A673 (cell line): ENCODE results near the gene ARHGAP21. TPM values are rescaled to one million over a fixed set of nuclear protein-coding genes. Genes with fewer than 3 reads are reported as not detected.

Experiments used
- BruUV-seq: library from RNA; stranded (reverse); fragments of 400-500 nt; replicated peaks from 2 replicates; lab custom pipeline; 2021; lab: Mats Ljungman, UMichigan
- CTCF ChIA-PET: fragments of 300-600 bp; sonication (Branson Sonifier 250); formaldehyde crosslinking; loops from one replicate; lab custom pipeline; 2022; ENCODE audit warnings: antibody characterized with exemption; lab: Charles Lee
- POLR2A ChIA-PET: fragments of 300-600 bp; sonication (Branson Sonifier 250); formaldehyde crosslinking; loops from one replicate; lab custom pipeline; 2022; ENCODE audit warnings: antibody characterized with exemption; ENCODE audit not compliant: low non-redundant PET; lab: Charles Lee
- DNase-seq: peaks from one replicate; pipeline ENCODE4 v3.0.0-alpha.2; 2015; ENCODE audit warnings: low spot score
- H3K27ac ChIP-seq: fragments of 200-600 bp; sonication (generic); 2 replicates; pipeline ENCODE4 v1.5.1; 2016; ENCODE audit warnings: mixed run types, low read depth, mild to moderate bottlenecking, mixed read lengths, antibody characterized with exemption, low read length; ENCODE audit not compliant: poor library complexity, severe bottlenecking
- H3K27me3 ChIP-seq: fragments of 200-600 bp; sonication (generic); replicated peaks from 2 replicates; pipeline ENCODE4 v1.6.1; 2017; ENCODE audit warnings: mixed run types, low read depth, mild to moderate bottlenecking, mixed read lengths, antibody characterized with exemption, low read length; ENCODE audit not compliant: insufficient read depth, poor library complexity
- H3K36me3 ChIP-seq: fragments of 200-600 bp; sonication (generic); 2 replicates; pipeline ENCODE4 v1.6.1; 2016; ENCODE audit warnings: mixed run types, mild to moderate bottlenecking, mixed read lengths, antibody characterized with exemption, low read length; ENCODE audit not compliant: insufficient read depth, poor library complexity, severe bottlenecking
- H3K4me1 ChIP-seq: fragments of 200-600 bp; sonication (generic); 2 replicates; pipeline ENCODE4 v1.6.1; 2017; ENCODE audit warnings: mixed run types, mild to moderate bottlenecking, mixed read lengths, antibody characterized with exemption, low read length; ENCODE audit not compliant: insufficient read depth, poor library complexity, severe bottlenecking
- H3K4me3 ChIP-seq: fragments of 200-600 bp; sonication (generic); 2 replicates; pipeline ENCODE4 v1.5.1; 2016; ENCODE audit warnings: low read depth, mixed run types, mild to moderate bottlenecking, mixed read lengths, low read length; ENCODE audit not compliant: poor library complexity, severe bottlenecking
- H3K9me3 ChIP-seq: fragments of 200-600 bp; sonication (generic); 2 replicates; pipeline ENCODE4 v1.6.1; 2016; ENCODE audit warnings: mixed run types, low read depth, mild to moderate bottlenecking, mixed read lengths, antibody characterized with exemption, low read length; ENCODE audit not compliant: poor library complexity, severe bottlenecking
- CTCF ChIP-seq: fragments of 300-800, 200-600 bp; sonication (generic); conservative IDR thresholded peaks from 2 replicates; pipeline ENCODE4 v1.5.1; 2017; ENCODE audit warnings: low read depth, mild to moderate bottlenecking, antibody characterized with exemption, low read length, moderate library complexity, mixed read lengths
- EZH2 ChIP-seq: fragments of 200-600 bp; sonication (generic); IDR thresholded peaks from 2 replicates; pipeline ENCODE4 v1.6.1; 2017; ENCODE audit warnings: borderline replicate concordance, low read depth, mild to moderate bottlenecking, mixed read lengths, antibody characterized with exemption, low read length; ENCODE audit not compliant: poor library complexity, severe bottlenecking
- intact Hi-C: fragments of 100-400 bp; cut with micrococcal nuclease; formaldehyde crosslinking; loops from one replicate; pipeline ENCODE4 v1.10.0; 2022; ENCODE audit not compliant: unreplicated experiment
- total RNA-seq: library from RNA; stranded (reverse); gene quantifications from 2 replicates; pipeline ENCODE4 v1.2.3, GENCODE V29; 2021

Gene ARHGAP21
- total RNA-seq, 1 experiment from 2014 or later, result 68.6 TPM

GRCh38 chr10:24731942-24732341 lies 8.3 kb upstream of the ARHGAP21 start:
- no peak for DNase-seq
- no peak for TF ChIP-seq CTCF
- no peak for TF ChIP-seq EZH2
- Histone ChIP-seq H3K36me3 (no peaks in the 10 kb centered on the region), H3K4me3 (no peak overlapping the region), H3K4me1 (no peaks in the 10 kb centered on the region), H3K27ac (no peak overlapping the region), H3K27me3 (no peaks in the 10 kb centered on the region), H3K9me3 (no peaks in the 10 kb centered on the region)
- ChIA-PET POLR2A (no interaction called here), CTCF (no interaction called here)
- BruUV-seq, result no TSS peak
- intact Hi-C loops, result no loop called here

- DNase-seq, result no peak
- no peaks in the 10 kb centered on the region for H3K4me1 ChIP-seq
- H3K4me3 ChIP-seq, result no peak overlapping the region
- H3K36me3 ChIP-seq, result no peaks in the 10 kb centered on the region
- no peak overlapping the region for H3K27ac ChIP-seq
- intact Hi-C loops, result no loop called here
- no peaks in the 10 kb centered on the region for H3K9me3 ChIP-seq
- no peak for TF ChIP-seq CTCF
- TF ChIP-seq EZH2, result no peak
- ChIA-PET CTCF (no interaction called here), POLR2A (no interaction called here)
- no peaks in the 10 kb centered on the region for H3K27me3 ChIP-seq
- no TSS peak for BruUV-seq
Measured at GRCh38 chr10:24730811-24731210, 7.1 kb upstream of the ARHGAP21 start.

- ChIA-PET POLR2A (no interaction called here), CTCF (no interaction called here)
- H3K27me3 ChIP-seq, result no peaks in the 10 kb centered on the region
- DNase-seq, result peak; percentile 33
- H3K27ac ChIP-seq, result no peak overlapping the region
- no peaks in the 10 kb centered on the region for H3K4me1 ChIP-seq
- intact Hi-C loops, result loop anchor here (10.0 kb wide), 1 partner anchor 357 kb away; no protein-coding TSS in a partner anchor
- H3K36me3 ChIP-seq, result no peaks in the 10 kb centered on the region
- no TSS peak for BruUV-seq
- no peaks in the 10 kb centered on the region for H3K9me3 ChIP-seq
- H3K4me3 ChIP-seq, result no peak overlapping the region
- no peak for TF ChIP-seq EZH2
- peak; percentile 33 for TF ChIP-seq CTCF
Measured at GRCh38 chr10:24727786-24728185, 4.1 kb upstream of the ARHGAP21 start.
